Measurements from ENCODE around the gene ENTPD2. TPM values are rescaled to one million over a fixed set of nuclear protein-coding genes. Genes with fewer than 3 reads are reported as not detected.

ENTPD2 gene
- total RNA-seq, 2 donors from 2014 or later: 9.8 to 10.9 TPM

GRCh38 chr9:137015540-137015930, 38.3 kb downstream of the ENTPD2 start:
- Histone ChIP-seq H3K4me1 (replicated peaks) (no peaks in the 10 kb centered on the region), H3K27ac (no peak overlapping the region), H3K36me3 (no peaks in the 10 kb centered on the region), H3K9me3 (no peaks in the 10 kb centered on the region), H3K27me3 (replicated peaks; ENCODE audit: insufficient read depth) (no peaks in the 10 kb centered on the region), H3K4me3 (no peak overlapping the region)
- WGBS: 97% methylated on average over 25 of the region's 25 CpGs
- intact Hi-C loops (cut with DNase I): no loop called here
- TF ChIP-seq POLR2AphosphoS5 (IDR thresholded peaks at IDR 0.05) (no peak), POLR2A (IDR thresholded peaks at IDR 0.05) (no peak)
- TF ChIP-seq, protein P1, sequence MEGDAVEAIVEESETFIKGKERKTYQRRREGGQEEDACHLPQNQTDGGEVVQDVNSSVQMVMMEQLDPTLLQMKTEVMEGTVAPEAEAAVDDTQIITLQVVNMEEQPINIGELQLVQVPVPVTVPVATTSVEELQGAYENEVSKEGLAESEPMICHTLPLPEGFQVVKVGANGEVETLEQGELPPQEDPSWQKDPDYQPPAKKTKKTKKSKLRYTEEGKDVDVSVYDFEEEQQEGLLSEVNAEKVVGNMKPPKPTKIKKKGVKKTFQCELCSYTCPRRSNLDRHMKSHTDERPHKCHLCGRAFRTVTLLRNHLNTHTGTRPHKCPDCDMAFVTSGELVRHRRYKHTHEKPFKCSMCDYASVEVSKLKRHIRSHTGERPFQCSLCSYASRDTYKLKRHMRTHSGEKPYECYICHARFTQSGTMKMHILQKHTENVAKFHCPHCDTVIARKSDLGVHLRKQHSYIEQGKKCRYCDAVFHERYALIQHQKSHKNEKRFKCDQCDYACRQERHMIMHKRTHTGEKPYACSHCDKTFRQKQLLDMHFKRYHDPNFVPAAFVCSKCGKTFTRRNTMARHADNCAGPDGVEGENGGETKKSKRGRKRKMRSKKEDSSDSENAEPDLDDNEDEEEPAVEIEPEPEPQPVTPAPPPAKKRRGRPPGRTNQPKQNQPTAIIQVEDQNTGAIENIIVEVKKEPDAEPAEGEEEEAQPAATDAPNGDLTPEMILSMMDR (IDR thresholded peaks at IDR 0.05): no peak
- DNase-seq (ENCODE audit: low spot score): no peak

- H3K27ac ChIP-seq: no peak overlapping the region
- H3K27me3 ChIP-seq (replicated peaks; ENCODE audit: insufficient read depth): no peaks in the 10 kb centered on the region
- TF ChIP-seq POLR2AphosphoS5 (IDR thresholded peaks at IDR 0.05) (no peak), POLR2A (IDR thresholded peaks at IDR 0.05) (no peak)
- TF ChIP-seq, protein P1 (IDR thresholded peaks at IDR 0.05): no peak
- H3K4me1 ChIP-seq (replicated peaks): no peaks in the 10 kb centered on the region
- no peaks in the 10 kb centered on the region for H3K9me3 ChIP-seq
- intact Hi-C loops (cut with DNase I): no loop called here
- no peaks in the 10 kb centered on the region for H3K36me3 ChIP-seq
- DNase-seq (ENCODE audit: low spot score): no peak
- no peak overlapping the region for H3K4me3 ChIP-seq
- 93% methylated on average over 36 of the region's 36 CpGs for WGBS
These were observed 38.9 kb downstream of the ENTPD2 start for GRCh38 chr9:137014776-137015539.

GRCh38 chr9:137014166-137014565, 39.7 kb downstream of the ENTPD2 start:
- Histone ChIP-seq H3K4me3 (no peak overlapping the region), H3K4me1 (replicated peaks) (no peaks in the 10 kb centered on the region), H3K9me3 (no peaks in the 10 kb centered on the region), H3K27ac (no peak overlapping the region), H3K27me3 (replicated peaks; ENCODE audit: insufficient read depth) (no peaks in the 10 kb centered on the region), H3K36me3 (no peaks in the 10 kb centered on the region)
- WGBS: 93% methylated on average over 23 of the region's 23 CpGs
- no peak for TF ChIP-seq POLR2AphosphoS5 (IDR thresholded peaks at IDR 0.05)
- TF ChIP-seq POLR2A (IDR thresholded peaks at IDR 0.05): no peak
- TF ChIP-seq, protein P1 (IDR thresholded peaks at IDR 0.05): no peak
- no peak for DNase-seq (ENCODE audit: low spot score)
- intact Hi-C loops (cut with DNase I): no loop called here

- H3K4me3 ChIP-seq: no peak overlapping the region
- no peaks in the 10 kb centered on the region for H3K4me1 ChIP-seq (replicated peaks)
- TF ChIP-seq POLR2AphosphoS5 (IDR thresholded peaks at IDR 0.05): no peak
- TF ChIP-seq, protein P1 (IDR thresholded peaks at IDR 0.05): no peak
- TF ChIP-seq POLR2A (IDR thresholded peaks at IDR 0.05): no peak
- H3K27ac ChIP-seq: no peak overlapping the region
- no peak for DNase-seq (ENCODE audit: low spot score)
- intact Hi-C loops (cut with DNase I): no loop called here
- no peaks in the 10 kb centered on the region for H3K36me3 ChIP-seq
- H3K27me3 ChIP-seq (replicated peaks; ENCODE audit: insufficient read depth): no peaks in the 10 kb centered on the region
- H3K9me3 ChIP-seq: no peaks in the 10 kb centered on the region
- WGBS: 98% methylated on average over 18 of the region's 20 CpGs
These were observed 40.3 kb downstream of the ENTPD2 start for GRCh38 chr9:137013571-137013940.
